Activated naive CD4-positive, alpha-beta T cell treated with anti-CD3 and anti-CD28 coated beads, Interleukin-2, amount 50 U/mL, for 24 hours (primary cell): ENCODE data around the gene POLE.
"Not testable (repeated sequence)": the region's sequence is repeated elsewhere in the genome, so short reads cannot be mapped to it uniquely, and the experiment has no call there.

ENCODE experiments used
- H3K27ac Mint-ChIP-seq: one replicate; pipeline ENCODE4 v1.8.0; 2021; ENCODE audit warnings: mild to moderate bottlenecking, mixed read lengths
- H3K27me3 Mint-ChIP-seq: one replicate; pipeline ENCODE4 v1.8.0; 2021; ENCODE audit warnings: mixed read lengths
- H3K36me3 Mint-ChIP-seq: one replicate; pipeline ENCODE4 v1.8.0; 2021; ENCODE audit warnings: mixed read lengths
- H3K4me1 Mint-ChIP-seq: one replicate; pipeline ENCODE4 v1.8.0; 2021; ENCODE audit warnings: mixed read lengths
- H3K4me3 Mint-ChIP-seq: one replicate; pipeline ENCODE4 v1.8.0; 2021; ENCODE audit warnings: mild to moderate bottlenecking, mixed read lengths
- H3K9me3 Mint-ChIP-seq: one replicate; pipeline ENCODE4 v1.8.0; 2021; ENCODE audit warnings: mixed read lengths

The POLE gene

DNA sequence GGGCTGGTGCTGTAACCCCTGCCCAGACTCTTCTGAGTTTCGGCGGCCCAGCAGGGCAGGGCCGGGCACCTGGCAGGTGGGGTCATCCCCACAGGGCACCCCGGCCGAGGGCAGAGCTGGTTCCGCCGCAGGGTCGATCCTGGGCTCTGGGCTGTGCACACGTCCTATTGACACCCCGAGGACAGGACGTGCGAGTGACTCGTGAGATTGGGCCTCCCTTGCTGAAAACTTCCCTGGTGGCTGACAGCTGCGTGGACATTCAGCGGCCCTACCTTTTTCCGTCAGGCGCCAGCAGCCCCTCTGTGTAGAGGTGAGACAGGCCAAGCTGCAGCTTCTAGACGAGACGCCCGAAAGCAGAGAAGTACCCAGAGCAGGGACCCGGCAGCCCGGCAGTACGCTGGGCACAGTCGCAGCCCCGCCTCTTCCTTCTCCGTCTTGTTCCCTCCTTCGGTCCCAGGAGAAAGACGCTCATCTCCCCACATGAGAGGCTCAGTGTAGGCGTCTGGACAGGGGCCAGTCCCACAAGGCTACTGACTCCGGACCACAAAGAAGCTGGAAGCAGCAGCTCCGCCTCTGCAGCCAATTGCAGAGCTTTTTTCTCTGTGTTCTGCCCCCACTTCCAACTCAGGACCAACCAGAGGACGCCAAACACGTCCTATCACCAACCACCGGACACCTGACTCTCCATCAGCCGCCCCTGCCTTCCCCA lies 76.9 kb downstream of the POLE start, which contains the start of gene LRCOL1:
Gene LRCOL1 (minus strand): TSS at position 532 of the 709 bp plus-strand sequence. CDS start 4,331 bp downstream, outside the sequence.
- H3K4me3 Mint-ChIP-seq, result peak within 1 kb of the TSS; percentile 67
- no peaks in the 10 kb centered on the region for H3K9me3 Mint-ChIP-seq
- no peaks in the 10 kb centered on the region for H3K36me3 Mint-ChIP-seq
- no peak within 1 kb of the TSS for H3K27ac Mint-ChIP-seq
- H3K27me3 Mint-ChIP-seq, result peaks cover 23% of the 10 kb centered on the region
- peaks cover 11% of the 10 kb centered on the region for H3K4me1 Mint-ChIP-seq

DNA sequence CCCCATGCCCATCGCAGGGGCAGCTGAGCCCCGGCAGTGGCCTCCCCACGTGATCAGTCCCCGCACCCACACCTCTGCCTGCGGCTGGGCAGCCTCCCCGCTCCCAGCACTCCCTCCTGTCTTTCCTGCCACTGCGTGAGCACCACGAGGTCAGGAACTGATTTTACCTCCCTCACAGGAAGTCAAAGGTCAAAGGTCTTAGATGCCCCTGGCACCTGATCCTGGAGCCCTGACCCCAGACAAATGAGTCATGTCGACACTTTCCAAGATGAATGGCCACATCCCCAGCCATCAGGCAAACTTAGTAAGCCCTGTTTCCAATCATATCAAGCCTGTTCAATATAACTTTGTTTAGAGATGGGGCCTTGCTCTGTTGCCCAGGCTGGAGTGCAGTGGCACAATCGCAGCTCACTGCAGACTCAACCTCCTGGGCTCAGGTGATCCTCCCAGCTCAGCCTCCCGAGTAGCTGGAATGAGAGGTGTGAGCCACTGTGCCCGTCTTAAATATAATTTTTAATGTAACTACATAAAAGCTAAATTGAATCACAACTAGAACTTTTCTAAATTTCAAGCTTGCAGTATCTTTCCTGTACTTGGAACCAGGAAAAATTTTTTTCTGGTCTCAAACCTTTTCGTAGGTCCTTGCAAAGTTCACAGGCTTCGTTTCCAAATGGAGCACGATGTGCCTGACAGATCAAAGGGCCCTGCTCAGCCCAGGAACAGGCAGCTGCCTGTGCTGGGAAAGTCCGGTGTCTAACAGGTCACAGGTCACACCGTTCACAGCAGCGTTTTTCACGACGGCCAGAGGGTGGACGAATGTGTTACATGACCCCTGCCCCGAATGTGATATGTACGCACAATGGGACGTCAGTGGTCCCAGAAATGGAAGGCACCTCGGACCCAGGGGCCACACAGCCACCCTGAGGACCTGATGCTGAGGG lies 78.6 kb downstream of the POLE start:
- Mint-ChIP-seq H3K9me3 (no peaks in the 10 kb centered on the region), H3K27me3 (peaks cover 23% of the 10 kb centered on the region), H3K4me3 (no peak overlapping the region), H3K4me1 (peaks cover 5% of the 10 kb centered on the region), H3K36me3 (no peaks in the 10 kb centered on the region), H3K27ac (no peak overlapping the region)

DNA sequence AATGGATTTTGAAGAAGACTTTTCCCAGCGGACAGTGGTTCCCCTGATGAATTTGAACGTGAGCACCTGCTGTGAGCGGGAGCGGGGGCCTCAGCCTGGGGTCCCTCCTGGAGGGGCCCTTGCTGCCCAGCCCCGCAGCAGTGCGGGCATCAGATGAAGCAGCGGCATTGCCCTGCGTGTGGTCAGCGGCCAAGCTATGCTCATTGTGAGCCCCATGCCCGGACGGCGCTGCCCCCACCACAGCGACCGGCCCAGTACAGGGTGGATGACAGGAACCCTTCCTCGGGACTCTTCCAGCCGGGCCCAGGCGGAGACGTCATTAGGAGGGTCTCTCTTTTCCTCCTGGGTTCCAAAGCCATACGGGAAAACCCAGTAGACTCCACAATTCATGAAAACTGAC lies 80.2 kb downstream of the POLE start:
- Mint-ChIP-seq H3K9me3 (no peaks in the 10 kb centered on the region), H3K4me3 (no peak overlapping the region), H3K36me3 (no peaks in the 10 kb centered on the region), H3K4me1 (peaks cover 5% of the 10 kb centered on the region), H3K27ac (no peak overlapping the region), H3K27me3 (peaks cover 30% of the 10 kb centered on the region)

- Mint-ChIP-seq H3K36me3 (no peaks in the 10 kb centered on the region), H3K9me3 (no peaks in the 10 kb centered on the region), H3K27me3 (peaks cover 31% of the 10 kb centered on the region), H3K27ac (no peak overlapping the region), H3K4me3 (no peak overlapping the region), H3K4me1 (peaks cover 5% of the 10 kb centered on the region)
Measured at GRCh38 chr12:132606466-132606865, 80.7 kb downstream of the POLE start.

DNA sequence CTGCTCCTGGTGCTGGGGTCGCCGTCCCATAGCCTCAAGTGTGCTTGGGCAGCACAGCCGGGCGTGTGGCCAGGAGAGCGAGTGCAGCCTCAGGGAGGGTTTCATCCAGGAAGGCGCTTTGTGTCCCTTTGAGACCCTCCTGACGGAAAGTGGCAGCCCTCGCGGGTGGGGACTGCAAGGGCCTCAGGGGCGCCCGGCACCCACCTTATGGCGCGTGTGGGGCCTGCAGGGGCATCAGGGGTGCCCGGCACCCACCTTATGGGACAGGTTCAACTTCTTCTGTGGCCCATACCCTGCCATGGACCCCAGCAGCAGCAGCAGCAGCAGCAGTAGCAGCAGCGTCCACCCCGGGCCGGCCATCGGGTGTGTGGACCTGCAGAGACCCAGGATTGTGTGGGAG lies 81.2 kb downstream of the POLE start:
- Mint-ChIP-seq H3K36me3 (no peaks in the 10 kb centered on the region), H3K27me3 (peaks cover 32% of the 10 kb centered on the region), H3K27ac (no peak overlapping the region), H3K4me3 (no peak overlapping the region), H3K4me1 (peaks cover 5% of the 10 kb centered on the region), H3K9me3 (no peaks in the 10 kb centered on the region)

GRCh38 chr12:132604668-132605441 lies 82.3 kb downstream of the POLE start:
- Mint-ChIP-seq H3K4me3 (no peak overlapping the region), H3K27me3 (peaks cover 27% of the 10 kb centered on the region), H3K36me3 (no peaks in the 10 kb centered on the region), H3K27ac (no peak overlapping the region), H3K9me3 (no peaks in the 10 kb centered on the region), H3K4me1 (peaks cover 4% of the 10 kb centered on the region)

GRCh38 chr12:132604151-132604618 lies 83.0 kb downstream of the POLE start:
- Mint-ChIP-seq H3K27ac (no peak overlapping the region), H3K9me3 (no peaks in the 10 kb centered on the region), H3K4me3 (no peak overlapping the region), H3K4me1 (peaks cover 4% of the 10 kb centered on the region), H3K36me3 (no peaks in the 10 kb centered on the region), H3K27me3 (peaks cover 27% of the 10 kb centered on the region)

DNA sequence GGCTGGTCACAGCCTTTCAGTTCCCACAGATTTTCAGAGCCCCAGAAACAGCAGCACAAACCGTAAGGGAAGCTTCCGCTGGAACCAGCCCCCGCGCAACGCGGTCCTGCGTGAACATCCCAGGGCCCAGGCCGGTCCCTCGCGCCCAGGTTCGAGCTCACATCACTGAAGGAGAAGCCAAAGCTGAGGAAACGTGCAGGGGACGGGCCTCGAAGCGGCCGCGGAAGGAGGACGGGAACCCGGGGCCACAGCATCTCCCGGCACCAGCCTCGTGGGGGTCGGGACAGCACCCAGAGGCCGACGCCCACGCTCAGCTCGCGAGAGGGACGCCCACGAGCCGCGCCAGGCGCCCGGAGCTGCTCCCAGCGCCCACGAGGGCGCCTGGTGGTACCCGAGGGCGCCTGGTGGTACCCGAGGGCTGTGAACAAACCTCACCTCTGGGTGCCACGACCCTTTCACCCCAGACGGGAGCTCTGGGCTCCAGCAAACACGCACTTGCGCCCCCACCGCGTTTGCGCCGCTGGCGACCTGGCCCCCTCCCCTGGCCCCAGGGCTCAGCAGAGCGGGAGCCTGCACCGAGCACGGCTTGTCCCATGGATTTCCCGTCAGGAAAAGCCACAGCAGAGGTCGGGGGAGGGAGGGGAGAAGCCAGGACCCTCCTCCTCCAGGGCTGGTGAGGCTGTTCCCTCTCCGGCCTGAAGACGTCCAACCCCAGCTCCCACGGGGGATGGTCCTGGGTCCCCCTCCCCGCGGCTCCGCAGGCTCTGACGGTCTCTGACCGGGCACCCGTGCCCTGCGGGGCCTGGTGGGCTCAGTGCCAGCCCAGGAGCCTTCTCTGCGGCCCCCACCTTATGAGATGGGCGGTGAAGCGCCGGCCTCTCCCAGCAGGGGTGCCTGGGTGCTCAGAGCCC lies 83.6 kb downstream of the POLE start:
- H3K36me3 Mint-ChIP-seq, result no peaks in the 10 kb centered on the region
- H3K4me3 Mint-ChIP-seq, result no peak overlapping the region
- peaks cover 8% of the 10 kb centered on the region for H3K4me1 Mint-ChIP-seq
- H3K27me3 Mint-ChIP-seq, result peaks cover 25% of the 10 kb centered on the region
- H3K9me3 Mint-ChIP-seq, result no peaks in the 10 kb centered on the region
- no peak overlapping the region for H3K27ac Mint-ChIP-seq

- Mint-ChIP-seq H3K4me3 (no peak overlapping the region), H3K9me3 (no peaks in the 10 kb centered on the region), H3K4me1 (peaks cover 10% of the 10 kb centered on the region), H3K27me3 (peaks cover 20% of the 10 kb centered on the region), H3K27ac (no peak overlapping the region), H3K36me3 (no peaks in the 10 kb centered on the region)
Measured at GRCh38 chr12:132602572-132603239, 84.4 kb downstream of the POLE start.

DNA sequence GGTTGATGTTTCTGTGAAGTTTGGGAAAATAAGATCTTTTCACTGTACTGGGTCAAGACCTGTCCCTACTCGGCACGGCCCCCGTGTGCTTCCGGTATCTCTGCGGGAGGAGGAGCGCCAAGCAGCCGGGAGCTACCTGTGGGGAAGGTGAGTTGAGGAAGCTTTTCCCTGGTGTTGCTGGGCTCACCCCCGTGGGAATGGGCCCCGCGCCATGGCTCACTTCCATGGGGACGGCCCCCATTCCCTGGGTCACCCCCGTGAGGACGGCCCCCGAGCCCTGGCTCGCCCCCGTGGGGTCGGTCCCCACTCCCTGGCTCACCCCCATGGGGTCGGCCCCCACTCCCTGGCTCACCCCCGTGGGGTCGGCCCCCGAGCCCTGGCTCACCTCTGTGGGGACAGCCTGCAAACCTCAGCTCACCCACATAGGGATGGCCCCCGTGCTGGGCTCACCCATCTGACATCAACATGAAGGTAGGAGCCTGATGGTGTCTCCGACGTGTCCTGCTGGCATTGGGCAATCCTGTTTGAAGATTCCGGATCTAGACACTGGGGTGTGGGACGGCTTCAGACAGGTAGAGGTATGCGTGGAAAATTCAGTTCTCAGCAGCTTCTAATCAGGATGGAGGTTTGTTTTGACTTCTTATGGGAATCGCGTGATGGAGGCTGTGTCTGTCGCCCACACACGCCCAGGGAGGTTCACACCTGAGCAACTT lies 85.8 kb downstream of the POLE start:
- no peaks in the 10 kb centered on the region for H3K9me3 Mint-ChIP-seq
- H3K36me3 Mint-ChIP-seq, result no peaks in the 10 kb centered on the region
- H3K4me1 Mint-ChIP-seq, result peaks cover 16% of the 10 kb centered on the region
- no peak overlapping the region for H3K27ac Mint-ChIP-seq
- H3K4me3 Mint-ChIP-seq, result peak overlapping the region; percentile 81
- H3K27me3 Mint-ChIP-seq, result peaks cover 23% of the 10 kb centered on the region

DNA sequence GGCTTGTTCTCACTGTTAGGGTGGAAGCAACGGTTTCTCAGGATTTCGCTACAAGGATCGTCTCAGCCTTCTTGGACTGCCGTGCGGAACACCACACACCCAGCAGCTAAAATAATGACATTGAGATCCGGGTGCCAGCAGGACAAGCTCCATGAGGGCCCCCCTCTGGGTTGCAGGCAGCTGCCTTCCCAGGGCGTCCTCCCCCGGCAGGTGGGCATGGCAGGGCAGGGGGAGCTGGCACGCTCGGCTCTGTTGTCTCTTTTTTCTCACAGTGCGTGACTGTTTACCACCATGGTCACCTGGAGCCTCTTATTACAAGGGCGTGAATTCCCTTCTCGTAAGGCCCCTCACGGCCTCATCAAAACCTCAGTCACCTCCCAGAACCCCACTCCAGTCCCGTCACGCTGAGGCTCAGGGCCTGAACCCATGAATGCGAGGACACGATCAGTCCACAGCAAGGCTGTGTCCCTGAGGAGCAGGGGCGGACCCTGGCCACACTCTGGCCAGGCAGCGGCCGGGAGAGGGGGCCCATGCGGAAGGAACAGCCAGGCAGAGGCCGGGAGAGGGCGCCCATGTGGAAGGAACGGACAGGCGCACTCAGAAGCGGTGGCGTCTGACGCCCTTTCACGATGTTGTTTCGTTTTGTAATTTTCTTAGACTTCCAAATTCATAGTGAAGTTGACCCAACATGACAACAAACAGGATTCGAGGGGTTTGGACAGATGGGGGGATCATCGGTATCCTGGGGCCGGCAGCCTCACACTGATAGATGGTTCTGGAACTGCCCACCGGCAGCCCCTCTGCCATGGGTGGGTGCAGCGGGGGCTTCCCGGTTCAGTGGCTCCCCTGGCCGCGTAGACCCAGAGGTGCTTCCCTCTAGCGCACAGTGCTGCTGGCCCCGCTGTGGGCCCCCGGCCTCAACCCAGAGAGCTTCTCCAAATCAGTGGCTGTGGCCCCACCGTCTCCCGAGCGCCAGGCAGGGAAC lies 86.8 kb downstream of the POLE start:
- no peak overlapping the region for H3K27ac Mint-ChIP-seq
- H3K27me3 Mint-ChIP-seq, result peaks cover 22% of the 10 kb centered on the region

GRCh38 chr12:132599502-132599901 lies 87.6 kb downstream of the POLE start:
- not testable (repeated sequence) for H3K36me3 Mint-ChIP-seq, H3K9me3 Mint-ChIP-seq, H3K27ac Mint-ChIP-seq
- Mint-ChIP-seq H3K4me3 (peak overlapping the region; percentile 62), H3K27me3 (peaks cover 19% of the 10 kb centered on the region), H3K4me1 (peaks cover 16% of the 10 kb centered on the region)

More for the DNA sequence above, 86.8 kb downstream of the POLE start:
- Mint-ChIP-seq H3K9me3 (no peaks in the 10 kb centered on the region), H3K36me3 (no peaks in the 10 kb centered on the region), H3K4me1 (peaks cover 16% of the 10 kb centered on the region), H3K4me3 (peak overlapping the region; percentile 81)
